ENCODE measurements around the gene SART3. TPM values are rescaled to one million over a fixed set of nuclear protein-coding genes. Genes with fewer than 3 reads are reported as not detected.
A peak's percentile ranks its signal among the peaks of the same experiment; 100 is the strongest.
"Not testable (repeated sequence)": the region's sequence is repeated elsewhere in the genome, so short reads cannot be mapped to it uniquely, and the experiment has no call there.

Gene SART3
- total and polyA plus RNA-seq, 9 donors = 27.9 to 55.3 (median 46.8) TPM

- Histone ChIP-seq H3K27ac (no peak overlapping the region), H3K36me3 (no peaks in the 10 kb centered on the region), H3K9me3 (no peaks in the 10 kb centered on the region), H3K4me3 (no peak overlapping the region), H3K4me1 (ENCODE audit: insufficient read depth) (no peaks in the 10 kb centered on the region), H3K27me3 (no peaks in the 10 kb centered on the region)
- TF ChIP-seq POLR2A (IDR thresholded peaks at IDR 0.05) (no peak), EP300 (IDR thresholded peaks at IDR 0.05) (no peak), CTCF (IDR thresholded peaks at IDR 0.05) (no peak)
- intact Hi-C loops (cut with DNase I) = loop anchor here in 1 of 4 donors (5.0 kb wide), 1 partner anchor 517 kb away; the partner anchor contains the start of gene ALKBH2
- DNase-seq = peak in 1 of 5 donors; percentile 2
- WGBS, 3 donors = 84 to 94% (median 85%) methylated on average over 9 of the region's 9 CpGs
These were observed 14.4 kb upstream of the SART3 start for GRCh38 chr12:108575199-108575912.

- H3K27me3 ChIP-seq; H3K4me1 ChIP-seq (ENCODE audit: insufficient read depth); H3K36me3 ChIP-seq; H3K27ac ChIP-seq; H3K9me3 ChIP-seq; H3K4me3 ChIP-seq; DNase-seq; intact Hi-C loops (cut with DNase I): not testable (repeated sequence)
- 95 to 100% (median 100%) methylated on average over 1 of the region's 1 CpG for WGBS, 3 donors
These were observed 13.3 kb upstream of the SART3 start for GRCh38 chr12:108574276-108574675.

- H3K27me3 ChIP-seq = no peaks in the 10 kb centered on the region
- no peaks in the 10 kb centered on the region for H3K9me3 ChIP-seq
- H3K27ac ChIP-seq = no peak overlapping the region
- 64 to 73% (median 67%) methylated on average over 2 of the region's 2 CpGs for WGBS, 3 donors
- H3K4me1 ChIP-seq (ENCODE audit: insufficient read depth) = no peaks in the 10 kb centered on the region
- H3K4me3 ChIP-seq = no peak overlapping the region
- intact Hi-C loops (cut with DNase I) = loop anchor here in 1 of 4 donors (2.0 kb wide), 1 partner anchor 41 kb away; no protein-coding TSS in a partner anchor
- no peak for TF ChIP-seq EP300 (IDR thresholded peaks at IDR 0.05)
- no peak for TF ChIP-seq CTCF (IDR thresholded peaks at IDR 0.05)
- TF ChIP-seq POLR2A (IDR thresholded peaks at IDR 0.05) = no peak
- no peak for DNase-seq
- H3K36me3 ChIP-seq = no peaks in the 10 kb centered on the region
These were observed 12.3 kb upstream of the SART3 start for GRCh38 chr12:108573317-108573716.

GRCh38 chr12:108572166-108572790 lies 11.3 kb upstream of the SART3 start:
- H3K27ac ChIP-seq = no peak overlapping the region
- no peaks in the 10 kb centered on the region for H3K4me1 ChIP-seq (ENCODE audit: insufficient read depth)
- no peaks in the 10 kb centered on the region for H3K27me3 ChIP-seq
- no peak overlapping the region for H3K4me3 ChIP-seq
- H3K9me3 ChIP-seq = no peaks in the 10 kb centered on the region
- intact Hi-C loops (cut with DNase I) = loop anchor here in 1 of 4 donors (2.0 kb wide), 1 partner anchor 43 kb away; no protein-coding TSS in a partner anchor
- 70 to 78% (median 72%) methylated on average over 8 of the region's 8 CpGs for WGBS, 3 donors
- TF ChIP-seq POLR2A (IDR thresholded peaks at IDR 0.05) = no peak
- no peak for TF ChIP-seq EP300 (IDR thresholded peaks at IDR 0.05)
- no peak for TF ChIP-seq CTCF (IDR thresholded peaks at IDR 0.05)
- no peaks in the 10 kb centered on the region for H3K36me3 ChIP-seq
- no peak for DNase-seq
